MV-4-11 (cell line): ENCODE data around the gene PHC2.
A peak's percentile ranks its signal among the peaks of the same experiment; 100 is the strongest.
"Not testable (repeated sequence)": the region's sequence is repeated elsewhere in the genome, so short reads cannot be mapped to it uniquely, and the experiment has no call there.

Source experiments
- DNase-seq: peaks from one replicate; lab custom pipeline; 2025; lab: John Stamatoyannopoulos, UW

Gene PHC2

GRCh38 chr1:33310702-33311101 is 120.2 kb downstream of the PHC2 start:
- no peak for DNase-seq

DNA sequence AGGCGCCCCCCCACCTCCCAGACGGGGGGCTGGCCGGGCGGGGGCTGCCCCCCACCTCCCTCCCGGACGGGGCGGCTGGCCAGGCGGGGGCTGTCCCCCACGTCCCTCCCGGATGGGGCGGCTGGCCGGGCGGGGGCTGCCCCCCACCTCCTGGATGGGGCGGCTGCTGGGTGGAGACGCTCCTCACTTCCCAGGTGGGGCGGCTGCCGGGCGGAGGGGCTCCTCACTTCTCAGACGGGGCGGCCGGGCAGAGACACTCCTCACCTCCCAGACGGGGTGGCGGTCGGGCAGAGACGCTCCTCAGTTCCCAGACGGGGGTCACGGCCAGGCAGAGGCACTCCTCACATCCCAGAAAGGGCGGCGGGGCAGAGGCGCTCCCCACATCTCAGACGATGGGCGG is 121.5 kb downstream of the PHC2 start:
- not testable (repeated sequence) for DNase-seq

DNA sequence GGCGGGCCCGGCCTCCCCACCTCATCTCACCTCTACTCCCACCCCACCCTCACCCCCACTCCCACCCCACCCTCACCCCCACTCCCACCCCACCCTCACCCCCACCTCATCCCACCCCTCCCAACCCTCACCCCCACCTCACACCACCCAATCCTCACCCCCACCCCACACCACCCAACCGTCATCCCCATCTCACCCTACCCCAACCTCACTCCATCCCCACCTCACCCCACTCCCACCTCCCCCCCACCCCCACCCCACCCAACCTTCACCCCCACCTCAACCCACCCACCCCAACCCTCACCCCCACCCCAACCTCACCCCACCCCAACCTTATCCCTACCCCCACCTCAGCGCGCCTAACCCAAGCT is 123.4 kb downstream of the PHC2 start:
- DNase-seq: no peak

DNA sequence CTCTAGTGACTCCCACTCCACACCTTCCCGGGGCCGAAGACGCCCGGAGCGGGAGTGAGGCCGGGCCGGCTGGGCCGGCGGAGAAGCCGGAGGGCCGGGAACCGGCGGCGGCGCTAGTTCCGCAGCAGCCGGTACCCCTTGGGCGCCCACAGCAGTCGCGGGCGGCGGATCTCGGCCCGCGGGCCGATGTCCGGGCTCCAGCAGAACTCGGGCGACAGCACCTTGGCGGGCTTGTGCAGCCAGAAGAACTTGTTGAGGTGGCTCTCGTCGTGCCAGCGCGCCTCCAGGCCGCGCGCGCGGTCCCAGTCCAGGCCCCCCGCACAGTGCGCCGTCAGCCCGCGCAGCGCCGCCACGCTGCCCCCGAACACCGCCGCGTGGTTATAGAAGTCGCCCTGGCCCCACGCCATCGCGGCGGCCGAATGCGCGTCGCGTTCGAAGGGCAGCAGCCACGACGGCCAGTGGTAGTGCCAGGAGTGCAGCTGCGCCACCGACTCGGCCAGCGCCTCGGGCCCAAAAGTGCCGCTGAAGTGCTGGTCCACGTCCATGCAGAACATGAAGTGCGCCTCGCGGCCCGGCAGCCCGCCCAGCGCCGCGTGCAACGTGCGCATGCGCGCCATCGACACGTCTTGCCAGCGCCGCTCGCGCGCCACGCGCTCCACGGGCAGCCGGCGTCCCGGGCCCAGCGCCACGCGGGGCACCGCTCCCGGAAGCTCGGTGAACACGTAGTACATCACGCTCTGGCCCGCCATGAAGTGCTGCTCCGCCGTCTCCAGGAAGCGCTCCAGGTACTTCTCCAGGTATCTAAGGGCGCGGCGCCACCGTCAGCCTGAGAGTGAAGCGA is 124.0 kb downstream of the PHC2 start:
- no peak for DNase-seq

DNA sequence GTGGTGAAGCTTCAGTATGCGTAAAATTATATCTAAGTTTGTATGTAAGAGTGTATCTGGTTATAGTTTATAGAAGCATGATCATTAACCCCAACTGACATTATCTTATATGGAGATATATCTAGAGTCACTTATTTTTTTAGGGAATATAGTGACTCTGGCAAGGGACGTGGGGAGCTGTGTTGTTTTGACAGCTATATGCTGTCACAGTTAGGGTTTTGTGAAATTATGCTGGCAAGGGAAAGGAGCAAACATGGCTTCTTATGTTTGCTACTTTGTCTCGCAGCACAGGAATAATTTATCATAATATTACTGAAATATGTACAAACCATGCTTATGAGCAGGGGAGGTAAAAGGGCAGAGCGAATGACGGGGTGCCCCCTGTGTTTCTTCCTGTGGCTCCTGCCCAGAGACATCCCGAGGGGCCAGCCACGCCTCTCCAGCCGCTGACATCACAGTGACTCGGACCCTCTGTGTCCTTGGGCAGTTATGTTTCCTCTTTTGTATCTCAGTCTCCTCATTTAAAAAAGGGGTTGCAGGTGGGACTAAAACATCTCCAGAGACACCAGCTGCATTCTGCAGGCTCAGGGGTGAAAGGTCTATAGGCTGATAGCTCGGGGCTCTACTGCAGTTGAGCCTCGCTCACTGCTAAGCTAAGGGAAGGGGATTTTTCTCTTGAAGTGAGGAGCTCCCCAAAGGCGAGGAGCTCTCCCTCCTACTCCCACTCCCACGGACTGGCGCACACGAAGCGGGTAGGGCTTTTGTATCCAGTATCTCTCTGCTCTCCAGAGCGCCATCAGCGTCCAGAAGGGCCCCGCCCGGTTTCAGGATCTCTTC is 124.9 kb downstream of the PHC2 start:
- no peak for DNase-seq

- DNase-seq: no peak
These were observed 125.9 kb downstream of the PHC2 start for GRCh38 chr1:33305016-33305415.

- DNase-seq: peak; percentile 8
These were observed 128.6 kb downstream of the PHC2 start for GRCh38 chr1:33302325-33302724.

DNA sequence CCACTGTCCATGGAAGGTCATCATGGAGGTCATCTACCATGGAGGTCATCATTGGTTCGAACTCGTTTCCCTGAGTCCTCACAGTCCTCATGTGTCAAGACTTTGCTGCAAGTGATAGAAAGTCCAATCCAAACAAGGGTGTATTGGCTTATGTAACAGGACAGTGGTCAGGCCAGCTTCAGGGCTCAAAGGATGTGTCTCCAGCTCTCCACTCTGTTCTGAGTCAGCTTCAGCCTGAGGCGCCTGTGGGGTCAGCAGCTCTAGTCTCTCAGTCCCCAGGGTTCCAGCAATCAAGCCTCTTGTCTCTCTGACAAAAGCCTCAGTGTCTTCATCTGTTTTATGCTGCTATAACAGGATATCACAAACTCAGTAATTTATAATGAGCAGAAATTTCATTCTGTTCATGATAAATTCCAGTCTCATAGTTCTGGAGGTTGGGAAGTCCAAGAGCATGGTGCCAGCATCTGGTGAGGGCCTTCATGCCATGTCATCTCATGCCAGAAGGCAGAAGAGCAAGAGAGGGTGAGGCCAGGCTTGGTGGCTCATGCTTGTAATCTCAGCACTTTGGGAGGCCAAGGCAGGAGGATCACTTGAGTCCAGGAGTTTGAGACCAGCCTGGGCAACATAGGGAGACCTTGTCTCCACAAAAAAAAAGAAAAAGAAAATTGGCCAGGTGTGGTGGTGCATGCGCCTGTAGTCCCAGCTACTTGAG is 129.5 kb downstream of the PHC2 start:
- no peak for DNase-seq

DNA sequence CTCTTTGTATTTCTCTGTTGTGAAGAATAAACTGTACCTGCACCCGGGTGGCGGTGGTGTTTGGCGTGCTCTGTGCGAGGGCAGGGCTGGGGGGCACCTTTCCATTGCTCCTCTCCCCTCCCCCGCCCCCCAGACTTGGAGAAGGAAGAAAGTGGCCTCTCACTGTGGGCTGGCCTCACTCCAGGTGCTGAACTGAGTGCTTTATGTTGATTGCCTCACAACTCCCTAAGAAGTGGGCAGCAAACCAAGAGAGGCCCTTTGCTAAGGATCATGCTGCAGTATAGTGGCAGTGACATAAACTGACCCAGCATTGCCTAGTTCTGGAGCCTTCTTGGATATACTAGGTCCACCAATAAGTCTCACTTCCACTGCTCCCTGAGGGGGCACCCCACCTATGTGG is 130.2 kb downstream of the PHC2 start:
- DNase-seq: no peak

GRCh38 chr1:33299461-33300155 is 131.3 kb downstream of the PHC2 start:
- no peak for DNase-seq

GRCh38 chr1:33298623-33299277 is 132.1 kb downstream of the PHC2 start:
- peak; percentile 58 for DNase-seq

GRCh38 chr1:33297911-33298622 is 132.8 kb downstream of the PHC2 start:
- DNase-seq: no peak

DNA sequence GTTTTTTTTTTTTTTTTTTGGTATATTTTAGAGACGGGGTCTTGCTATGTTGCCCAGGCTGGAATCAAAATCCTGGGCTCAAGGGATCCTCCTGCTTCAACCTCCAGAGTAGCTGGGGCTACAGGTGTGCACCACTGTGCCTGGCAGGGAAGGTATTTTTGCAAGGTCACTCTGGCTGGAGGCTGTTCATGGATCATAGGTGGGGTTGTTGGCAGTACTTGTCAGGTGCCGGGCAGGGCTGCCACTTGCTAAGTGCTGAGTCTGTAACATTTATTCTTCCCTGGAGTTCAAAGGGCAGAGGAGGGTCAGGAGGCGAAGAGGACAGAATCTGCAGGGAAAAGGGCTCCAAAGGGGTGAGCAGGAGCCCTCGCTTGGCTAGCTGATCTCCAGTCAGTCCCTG is 134.1 kb downstream of the PHC2 start:
- no peak for DNase-seq

DNA sequence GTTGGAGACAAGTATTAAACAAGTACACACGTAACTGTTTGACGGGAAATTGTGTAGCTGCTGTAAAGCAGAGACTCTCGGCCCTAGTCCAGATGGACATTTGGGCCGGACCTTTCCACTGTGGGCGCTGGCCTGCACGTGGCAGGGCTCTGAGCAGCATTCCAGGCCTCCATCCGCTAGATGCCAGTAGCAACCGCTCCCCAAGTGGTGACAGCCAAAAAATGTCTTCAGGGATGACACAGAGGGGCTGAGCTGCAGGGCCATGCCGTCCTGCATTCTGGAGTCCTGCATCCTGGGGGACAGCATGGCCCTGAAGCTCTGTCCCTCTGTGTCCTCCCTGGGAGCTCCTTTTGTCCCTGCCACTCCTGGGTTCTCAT is 134.8 kb downstream of the PHC2 start:
- no peak for DNase-seq

DNA sequence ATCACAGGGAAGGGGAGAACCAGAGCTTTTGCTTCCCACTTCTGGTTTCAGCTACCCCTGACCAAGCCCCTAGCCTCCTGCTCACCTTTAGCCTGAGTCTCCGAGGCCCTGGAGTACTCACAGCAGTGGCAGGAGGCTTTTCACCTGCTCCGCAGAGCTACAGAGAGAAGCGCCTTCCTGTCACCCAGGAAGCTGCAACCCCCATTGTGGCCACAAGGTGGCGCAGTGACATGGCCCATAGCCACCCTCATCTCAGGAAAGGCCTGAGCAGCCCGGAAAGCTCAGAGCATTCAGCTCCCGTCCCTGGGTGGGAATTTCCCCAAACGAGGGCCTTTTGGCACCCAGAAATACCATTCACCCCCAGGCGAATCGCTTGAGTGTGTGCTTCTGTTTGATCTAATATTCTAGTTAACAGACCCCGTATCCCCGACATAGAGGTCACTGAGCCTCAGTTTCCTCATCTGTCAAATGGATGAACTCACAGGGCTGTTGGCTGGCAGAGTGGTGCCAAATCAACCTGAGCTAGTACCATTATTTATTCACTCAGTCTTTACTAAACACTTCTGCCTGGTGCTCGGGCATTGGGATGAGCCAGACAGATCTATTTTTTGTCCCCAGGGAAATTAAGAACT is 135.3 kb downstream of the PHC2 start:
- DNase-seq: peak; percentile 55

GRCh38 chr1:33295023-33295422 is 135.9 kb downstream of the PHC2 start:
- no peak for DNase-seq

DNA sequence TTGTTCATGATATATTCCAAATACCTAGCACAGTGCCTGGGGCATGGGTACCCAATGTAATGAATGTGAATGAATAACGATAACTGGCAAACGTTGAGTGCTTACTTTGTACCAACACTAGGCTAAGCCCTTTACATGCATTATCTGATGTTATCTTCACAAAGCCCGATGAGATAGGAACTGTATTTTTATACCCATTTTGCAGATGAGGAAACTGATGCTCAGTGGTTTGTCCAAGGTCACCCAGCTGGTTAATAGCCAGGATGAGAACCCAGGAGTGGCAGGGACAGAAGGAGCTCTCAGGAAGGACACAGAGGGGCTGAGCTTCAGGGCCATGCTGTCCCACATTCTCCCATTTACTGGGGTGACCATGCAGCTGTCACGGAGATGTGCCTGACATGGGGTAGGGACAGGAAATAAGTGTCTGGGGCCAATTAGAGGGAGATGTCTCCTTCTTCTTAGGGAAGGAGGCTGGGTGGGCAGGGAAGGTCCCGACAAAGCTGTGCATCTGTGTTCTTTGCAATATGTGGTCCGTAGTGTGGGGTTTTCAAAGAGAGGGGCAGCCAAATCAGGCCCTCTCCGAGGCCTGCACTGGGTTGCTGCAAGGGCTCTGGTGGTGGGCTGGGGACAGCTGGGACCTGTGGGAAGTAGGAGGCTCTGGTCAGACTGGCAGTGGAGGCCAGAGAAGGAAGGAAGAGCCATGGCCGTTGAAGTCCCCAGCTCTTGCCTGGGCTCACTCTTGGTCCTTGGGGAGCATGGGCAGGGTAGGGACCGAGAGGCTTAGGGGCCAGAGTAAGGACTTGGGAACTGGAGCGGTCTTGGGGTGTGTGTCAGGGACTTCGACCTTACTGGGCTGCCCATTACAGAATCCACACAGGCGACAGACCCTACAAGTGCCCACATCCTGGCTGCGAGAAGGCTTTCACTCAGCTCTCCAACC is 136.6 kb downstream of the PHC2 start:
- DNase-seq: no peak

- DNase-seq: no peak
These were observed 138.1 kb downstream of the PHC2 start for GRCh38 chr1:33292726-33293340.

GRCh38 chr1:33290615-33291014 is 140.3 kb downstream of the PHC2 start:
- DNase-seq: not testable (repeated sequence)
